IMR-90 (cell line): ENCODE results near the gene AVP. TPM values are rescaled to one million over a fixed set of nuclear protein-coding genes. Genes with fewer than 3 reads are reported as not detected.
A peak's percentile ranks its signal among the peaks of the same experiment; 100 is the strongest.

Experiments
- ATAC-seq: fragments of 200-7000 bp; cut with Tn5 transposase; 2 replicates; pipeline ENCODE4 v1.9.1; 2020; ENCODE audit warnings: low read depth, mild to moderate bottlenecking, moderate library complexity
- BruUV-seq: library from RNA; stranded (reverse); fragments of 400-500 nt; replicated peaks from 2 replicates; lab custom pipeline; 2021; lab: Mats Ljungman, UMichigan
- CTCF ChIA-PET: fragments of 300-600 bp; formaldehyde crosslinking; extraction: SDS; loops from one replicate; lab custom pipeline; 2021; ENCODE audit warnings: antibody characterized with exemption; lab: Yijun Ruan, JAX
- POLR2A ChIA-PET: fragments of 300-600 bp; sonication (Branson Sonifier 250); formaldehyde crosslinking; loops from one replicate; lab custom pipeline; 2022; ENCODE audit warnings: antibody characterized with exemption; ENCODE audit not compliant: unreplicated experiment; lab: Charles Lee
- DNase-seq: peaks from one replicate; pipeline ENCODE4 v3.0.0; 2013
- H2AFZ ChIP-seq: replicated peaks from 2 replicates; pipeline ENCODE3; 2013; ENCODE audit warnings: low read length, mild to moderate bottlenecking; ENCODE audit not compliant: poor library complexity
- H2AK5ac ChIP-seq: 2 replicates; pipeline ENCODE4 v1.6.1; 2013; ENCODE audit warnings: low read depth, low read length, inconsistent platforms
- H2AK9ac ChIP-seq: replicated peaks from 2 replicates; pipeline ENCODE3; 2013; ENCODE audit warnings: mild to moderate bottlenecking, low read depth, low read length, moderate library complexity; ENCODE audit not compliant: poor library complexity
- H2BK120ac ChIP-seq: 2 replicates; pipeline ENCODE4 v1.6.1; 2013; ENCODE audit warnings: low read depth, low read length, inconsistent platforms
- H2BK15ac ChIP-seq: 3 replicates; pipeline ENCODE4 v1.6.1; 2013; ENCODE audit warnings: low read depth, low read length, inconsistent platforms
- H2BK20ac ChIP-seq: 2 replicates; pipeline ENCODE4 v1.6.1; 2013; ENCODE audit warnings: low read depth, mild to moderate bottlenecking, inconsistent platforms, low read length, moderate library complexity
- H2BK5ac ChIP-seq: 2 replicates; pipeline ENCODE4 v1.6.1; 2013; ENCODE audit warnings: mild to moderate bottlenecking, low read depth, low read length, inconsistent platforms; ENCODE audit not compliant: poor library complexity, severe bottlenecking
- H3K14ac ChIP-seq: replicated peaks from 2 replicates; pipeline ENCODE4 v1.6.1; 2013; ENCODE audit warnings: low read depth, low read length, inconsistent platforms
- H3K18ac ChIP-seq: 2 replicates; pipeline ENCODE4 v1.6.1; 2013; ENCODE audit warnings: low read depth, low read length, control low read depth
- H3K23ac ChIP-seq: 2 replicates; pipeline ENCODE4 v1.6.1; 2013; ENCODE audit warnings: low read depth, low read length, inconsistent platforms
- H3K27ac ChIP-seq: 2 replicates; pipeline ENCODE4 v1.5.1; 2013; ENCODE audit warnings: mild to moderate bottlenecking, control low read depth, low read length; ENCODE audit not compliant: insufficient read depth
- H3K27me3 ChIP-seq: 2 replicates; pipeline ENCODE4 v1.6.1; 2013; ENCODE audit warnings: low read length; ENCODE audit not compliant: control insufficient read depth, insufficient read depth
- H3K36me3 ChIP-seq: 2 replicates; pipeline ENCODE4 v1.6.1; 2013; ENCODE audit warnings: low read length, mixed read lengths; ENCODE audit not compliant: control insufficient read depth, insufficient read depth
- H3K4ac ChIP-seq: 2 replicates; pipeline ENCODE4 v1.6.1; 2013; ENCODE audit warnings: low read depth, low read length, inconsistent platforms
- H3K4me1 ChIP-seq: 2 replicates; pipeline ENCODE4 v1.6.1; 2013; ENCODE audit warnings: low read length, mixed read lengths; ENCODE audit not compliant: control insufficient read depth, insufficient read depth
- H3K4me2 ChIP-seq: 2 replicates; pipeline ENCODE4 v1.6.1; 2013; ENCODE audit warnings: low read depth, mild to moderate bottlenecking, control low read depth, low read length, moderate library complexity
- H3K4me3 ChIP-seq: 2 replicates; pipeline ENCODE4 v1.5.1; 2013; ENCODE audit warnings: low read depth, mild to moderate bottlenecking, control low read depth, low read length, moderate library complexity; ENCODE audit not compliant: insufficient read depth
- H3K56ac ChIP-seq: 2 replicates; pipeline ENCODE4 v1.6.1; 2013; ENCODE audit warnings: low read length, inconsistent platforms; ENCODE audit not compliant: insufficient read depth; ENCODE audit errors: extremely low read depth
- H3K79me1 ChIP-seq, 2 experiments: 2 replicates each; pipeline ENCODE4 v1.6.1; 2013; ENCODE audit warnings: low read length in 2 of 2, inconsistent platforms in 1 of 2, low read depth in 1 of 2
- H3K9ac ChIP-seq: 2 replicates; pipeline ENCODE4 v1.6.1; 2013; ENCODE audit warnings: low read depth, low read length, control low read depth
- H3K9me1 ChIP-seq: 2 replicates; pipeline ENCODE4 v1.6.1; 2013; ENCODE audit warnings: low read length, inconsistent platforms; ENCODE audit not compliant: insufficient read depth
- H3K9me3 ChIP-seq: 2 replicates; pipeline ENCODE4 v1.6.1; 2013; ENCODE audit warnings: low read length; ENCODE audit not compliant: control insufficient read depth, insufficient read depth
- H4K20me1 ChIP-seq: 2 replicates; pipeline ENCODE4 v1.6.1; 2013; ENCODE audit warnings: low read length, inconsistent platforms; ENCODE audit not compliant: insufficient read depth
- H4K5ac ChIP-seq: 2 replicates; pipeline ENCODE4 v1.6.1; 2013; ENCODE audit warnings: mild to moderate bottlenecking, low read depth, low read length, control low read depth
- H4K8ac ChIP-seq, 2 experiments: 2 replicates each; pipeline ENCODE4 v1.6.1; 2013; ENCODE audit warnings: low read depth in 2 of 2, low read length in 2 of 2, control low read depth in 1 of 2, inconsistent platforms in 1 of 2
- H4K91ac ChIP-seq: 2 replicates; pipeline ENCODE4 v1.6.1; 2013; ENCODE audit warnings: low read depth, low read length, inconsistent platforms; ENCODE audit not compliant: insufficient read depth
- CHD1 ChIP-seq: IDR thresholded peaks from 2 replicates; pipeline ENCODE4 v1.6.1; 2012; ENCODE audit warnings: low read depth, low read length, improper control_type of control experiment
- CTCF ChIP-seq: conservative IDR thresholded peaks from 2 replicates; pipeline ENCODE4 v1.5.1; 2012; ENCODE audit warnings: mild to moderate bottlenecking, low read depth, low read length, improper control_type of control experiment
- ELK1 ChIP-seq: fragments of 150-350 bp; IDR thresholded peaks from 2 replicates; pipeline ENCODE4 v1.6.1; 2016; ENCODE audit warnings: low read depth, mild to moderate bottlenecking, low read length, moderate library complexity, borderline replicate concordance
- MAZ ChIP-seq: IDR thresholded peaks from 2 replicates; pipeline ENCODE4 v1.6.1; 2012; ENCODE audit warnings: low read depth, mild to moderate bottlenecking, low read length, improper control_type of control experiment, moderate library complexity, borderline replicate concordance
- NFE2L2 ChIP-seq: fragments of 150-350 bp; IDR thresholded peaks from 2 replicates; pipeline ENCODE4 v1.6.1; 2016; ENCODE audit warnings: low read depth, mild to moderate bottlenecking, low read length
- POLR2A ChIP-seq: IDR thresholded peaks from 2 replicates; pipeline ENCODE4 v1.6.1; 2012; ENCODE audit warnings: mild to moderate bottlenecking, low read depth, low read length
- RCOR1 ChIP-seq: IDR thresholded peaks from 2 replicates; pipeline ENCODE4 v1.6.1; 2012; ENCODE audit warnings: mild to moderate bottlenecking, low read length, improper control_type of control experiment; ENCODE audit not compliant: insufficient replicate concordance
- SMC3 ChIP-seq: fragments of 150-350 bp; IDR thresholded peaks from 2 replicates; pipeline ENCODE4 v1.6.1; 2016; ENCODE audit warnings: low read depth, mild to moderate bottlenecking, antibody characterized with exemption, low read length, moderate library complexity
- WGBS, 2 experiments: methylation state at CpG; one replicate each; pipeline versions ENCODE4 v1.1.5 to v1.1.7; 2013; ENCODE audit warnings: missing lambda C conversion rate in 2 of 2; ENCODE audit not compliant: insufficient read length in 1 of 2; ENCODE audit errors: extremely low coverage in 2 of 2; 5-methylcytosine and 5-hydroxymethylcytosine counted together
- dilution Hi-C: fragments of 300-500 bp; cut with HindIII; formaldehyde crosslinking; loops from one replicate; pipeline ENCODE4 v1.14.3; 2018; ENCODE audit warnings: low sequenced_read_pairs; ENCODE audit not compliant: unreplicated experiment
- in situ Hi-C: fragments of 300-500 bp; cut with MboI; formaldehyde crosslinking; loops from 3 replicates; pipeline ENCODE4 v1.14.3; 2019; ENCODE audit warnings: low sequenced_read_pairs, inconsistent platforms, mixed read lengths
- intact Hi-C: fragments of 100-400 bp; cut with micrococcal nuclease; formaldehyde crosslinking; loops from 2 replicates; pipeline ENCODE4 v1.10.0; 2022
- polyA plus RNA-seq, 3 experiments: library from polyadenylated mRNA; depleted of rRNA; stranded (reverse); fragments of >200 nt; gene quantifications; 2 replicates each; pipeline ENCODE4 v1.2.3, GENCODE V29; 2012; ENCODE audit warnings: low replicate concordance in 1 of 3
- total RNA-seq: library from RNA; depleted of rRNA; stranded (reverse); fragments of >200 nt; gene quantifications from 2 replicates; pipeline ENCODE4 v1.2.3, GENCODE V29; 2012
- TF ChIP-seq, protein P1 (sequence below): fragments of 150-350 bp; IDR thresholded peaks from 2 replicates; pipeline ENCODE4 v1.6.1; 2017; ENCODE audit warnings: mild to moderate bottlenecking, antibody characterized with exemption, low read length, low read depth

Gene AVP
- total and polyA plus RNA-seq, 2 of the 4 experiments (the other 2 are of a cell fraction): not detected

DNA sequence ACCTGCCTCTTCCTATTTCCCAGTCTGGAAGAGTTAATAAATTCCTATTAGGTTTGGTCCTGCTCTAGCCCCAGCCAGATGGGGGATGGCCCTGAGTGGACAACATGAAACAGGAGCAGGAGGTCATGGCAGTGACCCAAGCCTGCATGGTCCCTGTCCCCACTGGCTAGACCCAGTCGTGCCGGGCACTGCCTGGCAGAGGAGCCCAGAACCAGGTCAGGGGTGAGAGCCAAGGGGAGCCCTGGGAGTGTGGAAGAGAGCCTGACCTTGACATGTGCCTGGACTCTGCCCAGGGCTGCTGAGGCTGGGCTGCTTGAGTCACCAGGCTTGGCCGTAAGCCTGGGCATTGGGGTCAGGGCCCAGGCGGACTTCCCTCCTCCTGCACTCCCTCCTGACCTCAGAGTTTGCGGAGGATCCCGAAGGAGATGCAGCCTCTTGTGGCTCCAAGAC is 3.6 kb downstream of the AVP start:
- Histone ChIP-seq H3K4me1 (no peaks in the 10 kb centered on the region; the same call in 1 of the 2 replicates), H3K4me3 (no peak overlapping the region), H3K18ac (no peak overlapping the region), H3K4me2 (no peak overlapping the region), H3K14ac (no peak overlapping the region), H4K20me1 (no peaks in the 10 kb centered on the region), H3K79me1 (no peaks in the 10 kb centered on the region), H3K36me3 (no peaks in the 10 kb centered on the region), H4K91ac (no peak overlapping the region), H3K9ac (no peak overlapping the region), H3K27ac (no peak overlapping the region), H3K27me3 (peaks cover 55% of the 10 kb centered on the region), H3K9me3 (no peaks in the 10 kb centered on the region; the same call in 1 of the 2 replicates), H2AK5ac (no peak overlapping the region), H4K5ac (no peak overlapping the region), H4K8ac (no peak overlapping the region), H3K9me1 (peaks cover 2% of the 10 kb centered on the region; the same call in 1 of the 2 replicates), H3K4ac (no peak overlapping the region), H2BK20ac (no peak overlapping the region), H2BK5ac (no peak overlapping the region), H2AFZ (no peak overlapping the region), H2BK15ac (no peak overlapping the region), H2BK120ac (no peak overlapping the region), H3K56ac (no peak overlapping the region), H2AK9ac (no peak overlapping the region), H3K23ac (0 out of 2 replicates have a peak overlapping the region, but pooled peaks have one; percentile 27)
- CTCF ChIA-PET: no interaction called here
- TF ChIP-seq RCOR1 (no peak), ELK1 (no peak), CTCF (no peak), NFE2L2 (no peak), CHD1 (no peak), POLR2A (no peak), MAZ (no peak), SMC3 (no peak)
- TF ChIP-seq, protein P1, sequence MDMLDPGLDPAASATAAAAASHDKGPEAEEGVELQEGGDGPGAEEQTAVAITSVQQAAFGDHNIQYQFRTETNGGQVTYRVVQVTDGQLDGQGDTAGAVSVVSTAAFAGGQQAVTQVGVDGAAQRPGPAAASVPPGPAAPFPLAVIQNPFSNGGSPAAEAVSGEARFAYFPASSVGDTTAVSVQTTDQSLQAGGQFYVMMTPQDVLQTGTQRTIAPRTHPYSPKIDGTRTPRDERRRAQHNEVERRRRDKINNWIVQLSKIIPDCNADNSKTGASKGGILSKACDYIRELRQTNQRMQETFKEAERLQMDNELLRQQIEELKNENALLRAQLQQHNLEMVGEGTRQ: no peak
- POLR2A ChIA-PET: no interaction called here
- dilution Hi-C loops: no loop called here
- intact Hi-C loops: no loop called here
- ATAC-seq (peak; percentile 56), DNase-seq (peak; percentile 18)
- BruUV-seq: no TSS peak
- in situ Hi-C loops: no loop called here
- WGBS, 2 experiments: no CpG with 5 or more reads among the region's 6 CpGs
